Stimulated activated CD4-positive, alpha-beta T cell treated with anti-CD3 and anti-CD28 coated beads, Interleukin-12 subunit alpha, Interleukin-12 subunit beta, amount 100 ng/mL, for 48 hours (primary cell): ENCODE measurements around the gene ERCC1.
A peak's percentile ranks its signal among the peaks of the same experiment; 100 is the strongest.
"Not testable (repeated sequence)": the region's sequence is repeated elsewhere in the genome, so short reads cannot be mapped to it uniquely, and the experiment has no call there.

ENCODE experiments used
- DNase-seq, 3 donors: peaks; one replicate each; pipeline ENCODE4 v3.0.0-alpha.2; 2020; ENCODE audit warnings: low read depth in 2 of 3, low spot score in 1 of 3

ERCC1 gene

DNA sequence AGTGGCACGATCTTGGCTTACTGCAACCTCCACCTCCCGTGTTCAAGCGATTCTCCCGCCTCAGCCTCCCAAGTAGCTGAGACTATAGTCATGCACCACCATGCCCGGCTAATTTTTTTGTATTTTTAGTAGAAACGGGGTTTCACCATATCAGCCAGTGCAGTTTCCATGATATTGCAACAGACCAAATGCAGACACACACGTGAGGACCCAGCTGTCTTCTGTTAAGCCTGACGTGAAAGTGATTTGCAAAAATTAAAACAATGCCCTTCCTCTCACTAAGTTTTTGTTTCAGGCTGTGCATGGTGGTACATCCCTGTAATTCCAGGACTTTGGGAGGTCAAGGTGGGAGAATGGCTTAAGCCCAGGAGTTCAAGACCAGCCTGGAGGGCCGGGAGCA lies 7.3 kb upstream of the ERCC1 start:
- DNase-seq = not testable (repeated sequence)

DNA sequence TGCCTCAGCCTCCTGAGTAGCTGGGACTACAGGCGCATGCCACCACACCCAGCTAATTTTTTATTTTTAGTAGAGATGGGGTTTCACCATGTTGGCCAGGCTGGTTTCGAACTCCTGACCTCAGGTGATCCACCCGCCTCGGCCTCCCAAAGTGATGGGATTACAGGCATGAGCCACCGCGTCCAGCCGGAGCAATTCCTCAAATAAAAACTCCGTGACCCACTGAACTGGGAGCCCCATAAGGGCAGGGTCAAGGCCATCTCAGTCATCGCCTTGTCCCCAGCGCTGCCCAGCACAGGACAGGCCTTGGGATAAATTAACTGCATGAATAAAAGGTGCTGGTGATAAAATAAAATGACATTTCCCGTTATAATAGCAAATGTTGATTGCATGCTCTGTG lies 6.2 kb upstream of the ERCC1 start:
- not testable (repeated sequence) for DNase-seq

DNA sequence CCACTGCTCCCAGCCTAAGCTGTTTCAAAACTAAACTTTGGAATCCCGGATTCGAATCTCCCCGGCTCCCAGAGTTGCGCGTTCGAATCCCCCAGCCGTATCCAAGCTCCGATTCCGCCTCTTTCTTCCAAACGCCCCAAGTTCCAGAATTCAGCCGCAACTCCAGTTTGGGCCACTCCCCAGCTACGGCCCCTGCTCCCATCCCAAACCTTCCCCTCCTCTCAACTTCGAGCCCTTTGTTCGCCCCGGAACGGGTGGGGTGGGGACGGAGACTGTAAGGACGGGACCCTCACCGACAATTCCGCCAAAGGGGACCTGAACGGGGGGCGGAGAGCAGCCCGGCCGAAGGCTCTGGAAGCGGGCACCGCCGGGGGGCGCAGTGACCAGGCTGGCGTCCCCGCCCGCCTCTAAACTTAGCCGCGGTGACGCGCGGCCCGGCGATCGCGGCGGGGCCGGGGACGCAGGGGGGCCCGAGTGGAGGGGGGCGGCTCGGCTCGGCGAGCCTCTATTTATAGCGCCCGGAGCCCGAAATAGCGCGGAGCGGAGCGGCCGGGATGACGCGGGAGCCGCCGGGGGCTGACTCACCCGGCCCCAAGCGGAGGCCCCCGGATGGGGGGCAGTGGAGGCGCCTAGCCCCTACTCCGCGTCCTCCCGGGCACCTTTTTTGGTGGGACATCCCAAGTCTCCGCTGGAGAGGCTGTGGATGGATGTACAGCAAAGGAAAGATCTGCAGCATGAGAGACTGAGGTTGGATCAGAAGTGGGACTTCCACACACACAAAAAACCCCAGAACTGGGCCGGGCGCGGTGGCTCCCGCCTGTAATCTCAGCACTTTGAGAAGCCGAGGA lies 4.9 kb upstream of the ERCC1 start:
- no peak for DNase-seq

DNA sequence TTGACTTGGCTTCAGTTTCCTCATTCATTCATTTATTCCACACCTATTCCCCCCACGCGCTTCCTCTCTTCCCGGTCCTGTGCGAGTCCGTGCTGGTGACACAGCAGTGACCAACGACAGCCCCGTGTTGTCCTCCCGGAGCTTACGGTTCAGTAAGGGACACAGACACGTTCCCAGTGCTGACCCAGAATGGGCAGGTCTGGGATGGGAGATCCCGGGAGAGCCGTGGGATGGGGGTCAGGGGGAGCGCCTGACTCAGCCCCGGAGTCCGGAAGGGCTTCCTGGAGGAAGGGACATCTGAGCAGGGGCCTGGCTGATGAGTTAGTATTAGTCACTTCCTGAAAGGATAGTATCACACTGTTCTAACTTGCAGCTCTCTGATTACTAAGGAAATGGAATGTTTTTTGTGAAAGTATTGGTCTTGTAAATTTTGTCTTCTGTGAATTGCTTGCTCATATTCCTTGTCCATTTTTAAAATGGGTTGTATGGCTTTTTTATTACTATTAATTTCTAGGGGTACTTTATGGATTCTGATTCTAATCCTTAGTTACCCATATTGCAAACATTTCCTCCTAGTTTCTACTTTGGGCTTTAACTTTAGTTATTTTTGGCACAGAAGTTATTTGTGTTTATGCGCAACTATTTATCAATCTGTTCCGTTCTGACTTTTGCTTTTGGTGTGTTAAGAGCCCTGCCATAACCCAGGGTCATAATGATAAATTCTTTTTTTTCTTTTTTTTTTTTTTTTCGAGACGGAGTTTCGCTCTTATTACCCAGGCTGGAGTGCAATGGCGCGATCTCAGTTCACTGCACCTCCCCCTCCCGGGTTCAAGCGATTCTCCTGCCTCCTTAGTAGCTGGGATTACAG lies 708 bp upstream of the ERCC1 start:
- peak in 1 of 3 donors; percentile 38 for DNase-seq

DNA sequence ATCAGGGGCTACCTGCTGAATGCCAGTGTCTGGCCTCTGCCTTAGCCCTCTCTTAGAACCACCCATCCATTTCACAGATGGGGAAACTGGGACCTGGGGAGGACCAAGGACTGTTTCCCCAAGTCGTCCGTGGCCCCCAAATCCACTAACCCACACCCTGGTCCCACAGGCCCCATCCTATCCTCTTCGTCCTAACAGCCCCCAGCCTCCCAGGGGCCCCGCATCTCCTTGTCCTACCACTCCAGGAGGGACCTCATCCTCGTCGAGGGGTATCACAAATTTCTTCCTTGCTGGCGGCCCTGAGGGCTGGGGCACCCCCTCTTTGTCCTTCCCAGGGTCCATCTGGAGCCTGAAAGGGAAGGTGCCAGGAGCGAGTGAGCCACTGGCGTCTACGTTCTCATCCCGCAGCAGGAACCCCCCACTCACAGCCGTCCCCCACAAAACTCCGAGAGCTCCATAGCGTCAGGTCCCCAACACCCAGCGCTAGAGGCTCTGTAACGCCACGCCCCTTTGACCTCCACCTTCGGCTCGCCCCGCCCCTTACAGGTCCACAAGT lies 606 bp downstream of the ERCC1 start:
- DNase-seq = no peak

DNA sequence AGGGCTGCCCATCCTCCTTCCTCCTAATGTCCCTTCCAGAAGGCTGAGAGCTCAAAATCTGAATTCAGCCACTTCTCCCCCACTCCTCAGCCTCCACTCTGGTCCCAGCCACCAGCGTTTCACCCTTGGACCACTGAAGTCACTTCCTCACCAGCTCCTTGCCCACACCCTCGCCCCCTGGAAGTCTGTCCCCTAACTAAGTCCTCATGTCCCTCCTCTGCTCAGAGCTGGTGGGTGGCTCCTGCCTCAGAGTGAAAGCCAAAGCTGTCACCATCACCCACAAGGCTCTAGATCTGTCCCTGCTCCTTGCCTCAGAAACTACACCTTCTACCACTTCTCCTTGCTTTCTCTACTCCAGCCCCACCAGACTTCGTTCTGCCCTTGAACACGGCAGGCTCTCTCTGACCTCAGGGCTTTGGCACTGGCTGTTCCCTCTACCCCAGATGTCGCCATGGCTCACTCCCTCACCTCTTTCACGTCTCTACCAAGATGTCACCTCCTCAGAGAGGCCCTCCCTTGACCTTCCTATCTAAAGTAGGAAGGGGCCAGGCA lies 1.7 kb downstream of the ERCC1 start:
- DNase-seq = no peak

DNA sequence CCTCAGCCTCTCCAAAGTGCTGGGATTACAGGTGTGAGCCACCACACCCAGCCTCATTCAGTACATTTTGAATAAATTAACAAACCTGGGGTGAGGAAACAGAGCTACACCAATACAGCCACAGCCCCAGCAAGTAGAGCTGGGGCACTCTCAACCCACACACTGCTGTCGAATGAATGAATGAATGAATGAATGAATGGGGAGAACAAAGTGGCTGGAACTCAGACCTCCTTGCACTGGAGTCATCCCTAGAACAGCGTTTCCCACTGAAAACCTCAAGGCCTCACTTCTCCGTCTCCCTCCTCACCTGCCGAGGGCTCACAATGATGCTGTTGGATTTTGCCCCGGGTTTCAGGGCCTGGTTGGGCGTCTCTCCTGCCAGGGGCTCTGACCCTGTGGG lies 2.8 kb downstream of the ERCC1 start:
- no peak for DNase-seq

DNA sequence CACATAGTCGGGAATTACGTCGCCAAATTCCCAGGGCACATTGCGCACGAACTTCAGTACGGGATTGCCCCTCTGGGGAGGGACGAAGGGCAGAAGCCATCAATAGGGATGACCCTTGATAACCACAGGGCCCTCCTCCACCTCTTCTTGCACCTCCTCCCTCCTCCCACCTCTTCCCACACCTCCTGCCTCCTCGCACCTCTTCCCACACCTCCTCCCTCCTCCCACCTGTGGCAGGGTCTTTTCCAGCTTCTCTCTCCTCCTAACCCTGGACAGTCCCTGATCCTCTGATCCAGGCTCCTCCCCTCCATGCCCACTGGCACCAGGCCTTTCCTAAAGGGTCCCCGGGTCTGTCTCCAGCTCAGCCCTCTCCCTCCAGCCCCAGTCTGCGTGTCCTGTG lies 3.4 kb downstream of the ERCC1 start:
- DNase-seq = no peak

DNA sequence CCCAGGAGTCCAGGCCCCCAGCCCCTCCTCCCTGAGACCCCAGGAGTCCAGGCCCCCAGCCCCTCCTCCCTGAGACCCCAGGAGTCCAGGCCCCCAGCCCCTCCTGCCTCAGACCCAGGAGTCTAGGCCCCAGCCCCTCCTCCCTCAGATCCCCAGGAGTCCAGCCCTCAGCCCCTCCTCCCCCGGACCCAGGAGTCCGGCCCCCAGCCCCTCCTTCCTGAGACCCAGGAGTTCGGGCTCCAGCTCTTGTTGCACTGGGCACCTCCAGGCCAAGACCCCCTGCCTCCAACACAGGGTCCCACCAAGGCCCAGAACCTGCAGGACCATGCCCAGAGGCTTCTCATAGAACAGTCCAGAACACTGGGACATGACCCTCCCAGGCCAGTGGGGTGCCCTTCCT lies 3.8 kb downstream of the ERCC1 start:
- DNase-seq = no peak

DNA sequence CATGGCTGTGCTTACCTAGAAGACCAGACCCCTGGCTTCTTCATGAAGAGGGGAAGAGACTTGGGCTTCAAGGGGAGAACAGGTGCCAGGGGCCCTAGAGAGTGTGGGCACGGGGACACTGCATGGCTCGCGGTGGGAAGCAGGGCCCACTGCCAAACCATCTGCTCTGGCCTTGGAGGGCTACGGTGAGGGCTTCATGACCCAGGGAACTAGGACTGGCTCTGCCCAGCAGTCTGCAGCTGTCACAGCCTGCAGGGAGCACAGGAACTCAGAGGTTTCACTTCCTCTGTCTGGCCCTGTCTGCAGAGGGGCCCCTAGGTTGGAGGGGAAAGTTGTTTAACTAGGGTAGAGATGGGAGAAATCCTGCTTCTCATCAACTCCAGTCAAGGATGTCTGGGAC lies 4.3 kb downstream of the ERCC1 start:
- DNase-seq = no peak

DNA sequence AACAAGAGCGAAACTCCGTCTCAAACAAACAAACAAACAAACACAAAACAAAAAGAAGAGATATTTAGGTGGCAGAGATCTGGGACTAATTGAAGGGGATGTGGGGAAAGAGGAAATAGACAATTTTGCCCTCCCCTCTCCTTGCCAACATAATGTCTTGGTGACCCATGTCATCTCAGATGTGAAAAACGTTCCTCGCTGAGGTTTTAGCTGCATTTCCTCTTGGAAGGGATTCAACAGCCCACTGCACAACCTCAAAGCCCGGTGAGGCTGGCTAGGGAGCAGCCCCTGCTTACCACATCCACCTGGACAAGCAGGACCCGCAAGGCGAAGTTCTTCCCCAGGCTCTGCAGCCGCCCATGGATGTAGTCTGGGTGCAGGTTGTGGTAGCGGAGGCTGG lies 4.9 kb downstream of the ERCC1 start:
- no peak for DNase-seq

DNA sequence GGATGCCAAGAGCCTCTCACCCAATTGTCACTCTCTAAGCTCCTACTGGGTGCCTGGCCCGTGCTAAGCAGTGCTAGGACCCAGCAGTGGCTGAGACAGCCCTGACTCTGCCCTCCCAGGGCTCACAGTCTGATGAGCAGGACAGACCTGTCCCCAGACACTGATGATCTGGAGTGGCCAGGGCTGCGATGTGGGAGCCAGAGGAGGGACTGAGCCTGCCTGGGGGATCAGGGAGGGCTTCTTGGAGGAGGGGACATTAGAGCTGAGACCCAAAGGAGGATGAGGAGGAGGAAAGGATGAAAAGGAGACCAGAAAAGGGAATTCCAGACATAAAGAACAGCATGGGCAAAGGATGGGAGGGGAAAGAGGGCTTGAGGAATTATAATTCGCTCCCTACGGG lies 6.6 kb downstream of the ERCC1 start:
- DNase-seq = no peak

DNA sequence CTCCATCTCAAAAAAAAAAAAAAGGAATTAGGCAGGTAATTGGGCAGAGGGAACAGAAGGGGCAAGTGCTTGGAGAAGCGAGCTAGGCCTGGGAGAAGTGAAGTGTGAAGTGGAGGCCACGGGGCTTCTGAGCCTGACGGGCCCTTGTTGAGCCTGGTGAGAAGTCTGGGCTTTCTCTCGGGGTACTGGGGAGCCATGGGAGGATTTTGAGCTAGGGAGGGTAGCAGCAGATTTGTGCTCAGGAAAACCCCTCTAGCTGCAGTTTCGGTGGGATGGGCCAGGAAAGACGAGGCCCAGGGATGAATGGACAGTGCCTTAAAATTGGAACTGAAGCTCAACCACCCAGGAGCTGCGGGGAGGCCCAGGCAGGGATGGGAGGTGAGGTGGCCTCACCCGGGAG lies 9.2 kb downstream of the ERCC1 start:
- no peak for DNase-seq

DNA sequence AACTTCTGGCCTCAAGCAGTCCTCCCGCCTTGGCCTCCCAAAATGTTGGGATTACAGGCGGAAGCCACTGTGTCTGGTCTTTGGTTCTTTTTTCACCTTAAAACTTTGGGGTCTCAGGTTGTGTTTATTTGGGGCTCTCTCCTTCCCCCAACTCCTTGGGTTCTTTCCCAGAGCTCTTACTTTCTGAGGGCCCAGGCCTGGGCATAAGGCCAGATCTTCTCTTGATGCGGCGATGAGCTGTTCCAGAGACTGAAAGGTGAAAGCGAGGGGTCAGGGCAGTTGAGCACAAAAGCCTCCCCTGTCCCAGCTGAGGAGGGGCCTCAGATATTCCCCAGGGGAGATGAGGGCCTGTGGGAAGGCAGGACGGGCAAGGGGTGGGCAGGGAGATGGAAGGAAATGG lies 10.2 kb downstream of the ERCC1 start:
- no peak for DNase-seq

DNA sequence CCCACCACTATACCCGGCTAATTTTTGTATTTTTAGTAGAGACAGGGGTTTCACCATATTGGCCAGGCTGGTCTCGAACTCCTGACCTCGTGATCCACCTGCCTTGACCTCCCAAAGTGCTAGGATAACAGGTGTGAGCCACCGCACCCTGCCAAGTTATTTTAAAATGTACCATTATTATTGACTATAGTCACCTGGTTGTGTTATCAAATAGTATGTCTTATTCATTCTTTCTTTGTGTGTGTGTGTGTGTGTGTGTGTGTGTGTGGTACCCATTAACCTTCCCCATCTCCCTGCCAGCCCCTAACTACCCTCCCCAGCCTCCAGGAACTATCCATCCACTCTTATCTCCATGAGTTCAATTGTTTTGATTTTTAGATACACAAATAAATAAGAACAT lies 13.4 kb downstream of the ERCC1 start:
- not testable (repeated sequence) for DNase-seq

DNA sequence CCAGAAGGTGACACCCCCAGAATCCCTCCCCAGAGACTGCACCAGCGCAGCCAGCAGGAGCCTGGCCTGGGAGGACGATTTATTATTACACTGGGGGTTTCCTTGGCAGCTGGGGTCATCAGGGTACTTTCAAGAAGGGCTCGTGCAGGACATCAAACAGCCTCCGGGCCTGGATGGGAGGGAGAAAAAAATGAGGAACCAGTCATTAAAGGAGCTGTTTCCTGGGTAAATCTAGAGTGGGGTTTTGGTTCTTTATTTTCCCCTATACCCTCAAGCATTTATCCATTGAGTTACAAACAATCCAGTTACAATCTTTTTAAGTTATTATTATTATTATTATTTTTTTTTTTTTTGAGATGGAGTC lies 14.2 kb downstream of the ERCC1 start:
- no peak for DNase-seq

DNA sequence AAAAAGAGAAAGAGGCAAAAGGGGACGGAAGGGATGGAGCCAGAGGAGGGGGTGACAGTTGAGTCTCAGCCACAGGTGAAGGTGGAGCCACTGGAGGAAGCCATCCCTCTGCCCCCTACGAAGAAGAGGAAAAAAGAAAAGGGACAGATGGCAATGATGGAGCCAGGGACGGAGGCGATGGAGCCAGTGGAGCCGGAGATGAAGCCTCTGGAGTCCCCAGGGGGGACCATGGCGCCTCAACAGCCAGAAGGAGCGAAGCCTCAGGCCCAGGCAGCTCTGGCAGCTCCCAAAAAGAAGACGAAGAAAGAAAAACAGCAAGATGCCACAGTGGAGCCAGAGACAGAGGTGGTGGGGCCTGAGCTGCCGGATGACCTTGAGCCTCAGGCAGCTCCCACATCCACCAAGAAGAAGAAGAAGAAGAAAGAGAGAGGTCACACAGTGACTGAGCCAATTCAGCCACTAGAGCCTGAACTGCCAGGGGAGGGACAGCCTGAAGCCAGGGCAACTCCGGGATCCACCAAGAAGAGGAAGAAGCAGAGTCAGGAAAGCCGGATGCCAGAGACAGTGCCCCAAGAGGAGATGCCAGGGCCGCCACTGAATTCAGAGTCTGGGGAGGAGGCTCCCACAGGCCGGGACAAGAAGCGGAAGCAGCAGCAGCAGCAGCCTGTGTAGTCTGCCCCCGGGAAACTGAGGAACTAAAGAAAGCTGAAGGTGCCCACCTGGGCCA lies 14.7 kb downstream of the ERCC1 start:
- DNase-seq = no peak

DNA sequence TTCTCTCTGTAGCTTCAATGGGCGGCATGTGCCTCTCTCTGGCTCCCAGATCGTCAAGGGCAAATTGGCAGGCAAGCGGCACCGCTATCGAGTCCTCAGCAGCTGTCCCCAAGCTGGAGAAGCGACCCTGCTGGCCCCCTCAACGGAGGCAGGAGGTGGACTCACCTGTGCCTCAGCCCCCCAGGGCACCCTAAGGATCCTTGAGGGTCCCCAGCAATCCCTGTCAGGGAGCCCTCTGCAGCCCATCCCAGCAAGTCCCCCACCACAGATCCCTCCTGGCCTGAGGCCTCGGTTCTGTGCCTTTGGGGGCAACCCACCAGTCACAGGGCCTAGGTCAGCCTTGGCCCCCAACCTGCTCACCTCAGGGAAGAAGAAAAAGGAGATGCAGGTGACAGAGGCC lies 15.6 kb downstream of the ERCC1 start:
- no peak for DNase-seq

DNA sequence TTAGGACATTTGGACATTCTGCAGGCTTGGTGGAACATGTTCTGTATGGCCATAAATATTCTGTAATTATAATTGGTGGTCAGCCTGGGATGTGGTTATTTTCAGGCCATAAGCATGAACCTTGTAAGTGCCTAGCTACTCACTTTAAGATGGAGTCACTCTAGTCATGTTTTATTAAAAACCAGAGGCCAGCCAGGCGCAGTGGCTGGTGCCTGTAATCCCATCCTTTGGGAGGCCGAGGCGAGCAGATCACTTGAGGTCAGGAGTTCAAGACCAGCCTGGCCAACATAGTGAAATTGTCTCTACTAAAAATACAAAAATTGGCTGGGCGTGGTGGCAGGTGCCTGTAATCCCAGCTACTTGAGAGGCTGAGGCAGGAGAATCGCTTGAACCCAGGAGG lies 16.1 kb downstream of the ERCC1 start:
- not testable (repeated sequence) for DNase-seq

DNA sequence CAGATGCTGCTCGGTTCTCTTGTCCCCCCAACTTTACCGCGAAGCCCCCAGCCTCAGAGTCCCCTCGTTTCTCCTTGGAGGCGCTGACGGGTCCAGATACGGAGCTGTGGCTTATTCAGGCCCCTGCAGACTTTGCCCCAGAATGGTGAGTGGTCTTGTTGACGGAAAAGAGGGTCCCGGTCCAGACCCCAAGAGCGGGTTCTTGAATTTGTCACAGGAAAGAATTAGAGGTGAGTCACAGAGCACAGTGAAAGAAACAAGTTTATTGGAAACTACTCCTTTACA lies 16.7 kb downstream of the ERCC1 start:
- no peak for DNase-seq
